Kidney (tissue), 14 donors: ENCODE data around the gene SLC1A2. TPM values are rescaled to one million over a fixed set of nuclear protein-coding genes. Genes with fewer than 3 reads are reported as not detected.

ENCODE experiments used
- DNase-seq, 5 donors: peaks; one replicate each; pipeline ENCODE4 v3.0.0-alpha.2; 2013 to 2020
- FAIRE-seq: peaks from 2 replicates; lab custom pipeline; 2012; peaks lifted over from hg19 to GRCh38; lab: Jason Lieb, UNC
- H3K27ac ChIP-seq, 2 donors: one replicate each; pipeline ENCODE4 v1.7.0; 2013; ENCODE audit warnings: low read depth in 2 of 2, low read length in 2 of 2, inconsistent platforms in 1 of 2
- H3K27me3 ChIP-seq: one replicate; pipeline ENCODE4 v1.7.1; 2013; ENCODE audit warnings: low read length, inconsistent platforms; ENCODE audit not compliant: control insufficient read depth, insufficient read depth
- H3K36me3 ChIP-seq, 3 donors: one replicate each; pipeline versions ENCODE4 v1.7.0 to v1.7.1; 2013; ENCODE audit warnings: low read length in 3 of 3, control low read depth in 1 of 3, inconsistent platforms in 1 of 3; ENCODE audit not compliant: insufficient read depth in 3 of 3, control insufficient read depth in 2 of 3
- H3K4me1 ChIP-seq, 3 donors: one replicate each; pipeline versions ENCODE4 v1.7.0 to v1.7.1; 2013; ENCODE audit warnings: low read length in 3 of 3, inconsistent platforms in 1 of 3, low read depth in 1 of 3; ENCODE audit not compliant: control insufficient read depth in 2 of 3, insufficient read depth in 2 of 3
- H3K4me3 ChIP-seq, 3 donors: one replicate each; pipeline versions ENCODE4 v1.7.0 to v1.8.1; 2013; ENCODE audit warnings: low read length in 3 of 3, control low read depth in 1 of 3, inconsistent platforms in 1 of 3
- H3K9ac ChIP-seq, 3 donors: one replicate each; pipeline versions ENCODE4 v1.7.0 to v1.7.1; 2013; ENCODE audit warnings: low read length in 3 of 3, control low read depth in 1 of 3, inconsistent platforms in 1 of 3
- H3K9me3 ChIP-seq, 3 donors: one replicate each; pipeline versions ENCODE4 v1.7.0 to v1.7.1; 2013; ENCODE audit warnings: low read length in 3 of 3, control low read depth in 1 of 3, inconsistent platforms in 1 of 3; ENCODE audit not compliant: control insufficient read depth in 2 of 3, insufficient read depth in 1 of 3
- CTCF ChIP-seq: IDR thresholded peaks from 3 replicates; pipeline ENCODE4 v1.5.1; 2012; ENCODE audit warnings: mild to moderate bottlenecking, moderate library complexity, borderline replicate concordance; ENCODE audit not compliant: insufficient read depth; ENCODE audit errors: extremely low read depth
- intact Hi-C: fragments of 100-400 bp; cut with DNase I; formaldehyde crosslinking; loops from one replicate; pipeline ENCODE4 v1.11.1; 2022
- polyA plus RNA-seq: library from polyadenylated mRNA; stranded (reverse); fragments of 350-450 nt; fragmentation: Illumina TruSeq; extraction: RNeasy Lipid Tissue Mini Kit (QIAGEN cat#74804); gene quantifications from one replicate; pipeline ENCODE4 v1.2.3, GENCODE V29; 2014; ENCODE audit warnings: low read depth, low replicate concordance; ENCODE audit not compliant: insufficient read depth
- total RNA-seq: library from RNA; stranded (reverse); fragmentation: NEBNext Ultra II Directional; extraction: Animal tissue kit (Norgen Biotek cat#: 25700); gene quantifications from one replicate; pipeline ENCODE4 v1.2.1, GENCODE V29; 2021
- donor health status: control.
- donor health status: control.
- donor health status: control.
- donor health status: control.
- donor health status: control.
- donor health status: DM: yes; HTN: yes; CAD: no.
- donor health status: Normal renal cell carcinoma (clear cell type).

Gene SLC1A2
- total and polyA plus RNA-seq, 2 donors from 2014 or later = 0.11 to 0.28 TPM

DNA sequence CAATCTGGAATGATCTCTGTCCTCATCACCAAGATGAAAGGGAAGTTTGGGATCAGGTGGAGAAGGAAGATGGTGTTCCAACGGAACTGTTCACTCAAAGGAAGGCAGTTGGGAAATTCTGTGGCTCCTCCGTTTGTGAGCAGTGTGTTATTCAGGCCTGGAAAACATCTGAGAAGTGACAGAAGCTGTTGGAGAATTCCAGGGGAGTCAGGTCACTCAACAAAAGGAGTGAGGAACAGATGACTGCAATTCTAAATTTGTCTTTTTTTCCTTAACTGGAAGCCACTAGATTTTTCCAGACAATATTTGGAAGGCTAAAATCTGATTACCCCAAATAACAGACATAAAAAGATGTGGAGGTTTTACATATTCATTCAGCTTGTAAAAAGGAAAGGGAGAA is 172.6 kb downstream of the SLC1A2 start:
- peak in 1 of 5 donors; percentile 14 for DNase-seq
- Histone ChIP-seq H3K4me1 (no peaks in the 10 kb centered on the region), H3K9ac (no peak overlapping the region), H3K27ac (no peak overlapping the region), H3K9me3 (no peaks in the 10 kb centered on the region), H3K4me3 (no peak overlapping the region), H3K36me3 (no peaks in the 10 kb centered on the region), H3K27me3 (no peaks in the 10 kb centered on the region)
- intact Hi-C loops = no loop called here
- TF ChIP-seq CTCF = no peak
- no peak for FAIRE-seq

DNA sequence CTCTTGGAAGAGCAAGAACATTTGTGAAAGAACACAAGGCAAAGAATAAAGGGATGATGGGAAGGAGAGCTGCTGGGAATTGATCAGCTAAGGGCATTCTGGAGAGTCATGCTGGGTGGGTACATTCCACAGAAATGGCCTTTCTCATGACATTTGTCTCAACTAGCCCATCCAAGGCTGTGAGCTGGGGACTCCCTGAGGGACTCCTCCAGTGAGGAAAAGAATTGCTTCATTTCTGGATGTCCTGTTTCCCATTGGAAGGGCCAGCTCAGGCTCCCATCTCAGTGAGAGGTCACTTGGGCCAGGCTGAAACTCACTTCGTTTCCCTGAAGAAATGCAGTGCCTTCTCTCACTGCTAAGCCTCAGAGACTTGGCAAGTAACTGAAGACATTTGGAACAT is 173.6 kb downstream of the SLC1A2 start:
- no peak for FAIRE-seq
- Histone ChIP-seq H3K4me3 (no peak overlapping the region), H3K4me1 (no peaks in the 10 kb centered on the region), H3K27ac (no peak overlapping the region), H3K27me3 (no peaks in the 10 kb centered on the region), H3K9me3 (no peaks in the 10 kb centered on the region), H3K36me3 (no peaks in the 10 kb centered on the region), H3K9ac (no peak overlapping the region)
- DNase-seq = no peak
- TF ChIP-seq CTCF = no peak
- intact Hi-C loops = no loop called here

DNA sequence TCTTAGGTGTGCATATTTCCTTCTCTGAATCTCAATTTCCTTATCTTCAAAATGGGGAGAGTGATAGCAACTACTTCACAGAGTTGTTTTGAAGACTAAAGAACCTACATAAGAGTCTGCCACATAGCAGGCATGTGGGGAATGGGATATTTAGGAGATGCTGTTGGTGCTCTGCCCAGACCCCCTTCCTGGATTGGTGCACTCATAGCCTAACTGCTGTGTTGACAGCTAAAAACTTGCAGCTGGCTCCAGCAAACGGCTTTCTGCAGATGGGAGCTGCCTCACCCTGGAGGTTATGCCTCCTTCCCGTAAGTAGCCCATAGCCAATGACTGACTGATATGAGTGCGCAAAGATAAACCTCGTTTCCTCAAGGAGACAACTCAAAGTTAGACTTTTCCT is 174.3 kb downstream of the SLC1A2 start:
- no peak overlapping the region for H3K27ac ChIP-seq
- DNase-seq (peak in 1 of 5 donors; percentile 4), FAIRE-seq (no peak)
- H3K9me3 ChIP-seq = no peaks in the 10 kb centered on the region
- no peaks in the 10 kb centered on the region for H3K27me3 ChIP-seq
- H3K4me3 ChIP-seq = no peak overlapping the region
- no peaks in the 10 kb centered on the region for H3K4me1 ChIP-seq
- no peak overlapping the region for H3K9ac ChIP-seq
- intact Hi-C loops = no loop called here
- no peaks in the 10 kb centered on the region for H3K36me3 ChIP-seq
- TF ChIP-seq CTCF = no peak

DNA sequence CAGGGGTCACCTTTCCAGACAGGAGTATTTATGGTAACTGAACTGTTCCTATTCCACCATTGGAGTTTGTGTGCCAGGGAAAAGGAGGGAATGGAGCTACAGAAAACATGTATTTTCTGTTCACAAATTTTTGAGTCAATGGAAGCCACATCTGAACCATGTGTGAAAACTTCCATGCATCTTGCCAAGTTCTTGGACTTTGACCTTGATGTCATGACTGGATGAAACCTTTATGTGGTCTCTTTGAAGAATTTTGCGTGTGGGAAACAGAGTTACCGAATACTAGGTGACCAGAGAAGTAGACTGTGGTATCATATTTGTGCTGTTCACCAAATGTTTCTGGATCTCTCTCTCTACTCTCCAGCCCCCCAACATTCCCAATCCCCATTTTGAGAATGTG is 175.6 kb downstream of the SLC1A2 start:
- no peak for FAIRE-seq
- intact Hi-C loops = no loop called here

More for the DNA sequence above, 175.6 kb downstream of the SLC1A2 start:
- Histone ChIP-seq H3K36me3 (no peaks in the 10 kb centered on the region), H3K9me3 (no peaks in the 10 kb centered on the region), H3K9ac (no peak overlapping the region), H3K4me1 (no peaks in the 10 kb centered on the region), H3K4me3 (no peak overlapping the region), H3K27ac (no peak overlapping the region), H3K27me3 (no peaks in the 10 kb centered on the region)
- no peak for TF ChIP-seq CTCF
- no peak for DNase-seq
